HG02885 (cell line): ENCODE measurements around the gene COMMD8.

ENCODE experiments used
- ATAC-seq: cut with Tn5 transposase; IDR thresholded peaks from one replicate; pipeline ENCODE4 v1.9.1; 2021; ENCODE audit warnings: mild to moderate bottlenecking; ENCODE audit not compliant: unreplicated experiment, poor library complexity

Gene COMMD8

DNA sequence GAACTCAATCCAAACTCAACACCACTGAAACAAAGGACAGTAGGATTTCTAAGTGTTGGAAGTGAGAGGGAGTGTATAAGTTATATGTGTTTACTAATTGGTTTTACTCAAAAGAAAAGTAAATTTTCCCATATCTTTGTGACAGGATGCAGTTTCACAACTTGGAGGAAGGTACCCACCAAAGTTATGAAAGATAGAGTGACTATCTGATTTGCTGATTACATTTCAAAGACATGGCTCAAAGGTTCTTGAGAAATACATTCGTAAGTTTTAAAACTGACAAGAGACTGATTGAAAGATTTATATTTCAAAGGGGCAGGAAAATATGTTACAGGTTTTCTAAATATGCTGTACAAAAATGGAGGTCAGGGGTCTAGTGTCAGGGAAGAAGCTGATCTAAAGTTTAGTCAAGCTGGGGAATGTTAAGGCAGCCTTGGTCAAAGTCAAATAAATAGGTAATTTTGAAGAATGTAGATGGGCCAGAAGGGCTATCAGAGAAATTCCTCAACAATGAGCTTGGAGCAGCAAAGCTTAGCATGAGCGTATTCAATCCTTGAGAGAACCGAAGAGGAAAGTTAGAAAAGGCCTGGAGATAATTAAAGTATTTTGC, 9.7 kb upstream of the COMMD8 start:
- no peak for ATAC-seq

- no peak for ATAC-seq
Observed at GRCh38 chr4:47471591-47471990, 8.1 kb upstream of the COMMD8 start.

GRCh38 chr4:47471064-47471463, 7.6 kb upstream of the COMMD8 start:
- no peak for ATAC-seq

DNA sequence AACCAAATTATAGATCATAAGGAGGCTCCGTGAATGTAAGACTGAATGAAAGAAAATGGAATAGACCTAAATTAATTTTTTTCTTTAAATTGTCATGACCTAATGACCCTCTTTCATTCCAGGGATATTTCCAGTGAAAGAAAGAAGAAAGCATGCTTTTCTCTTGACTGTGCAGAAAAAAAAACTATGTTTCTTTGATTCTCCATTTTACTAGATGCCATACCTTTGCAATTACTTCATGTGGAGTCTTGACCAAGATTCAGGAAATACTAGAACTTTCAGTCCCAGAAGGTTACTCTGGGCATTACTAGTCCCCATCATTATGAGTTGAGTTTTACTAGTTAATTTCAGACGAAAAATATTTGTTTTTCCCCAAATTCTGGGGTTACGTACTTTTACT, 6.4 kb upstream of the COMMD8 start:
- no peak for ATAC-seq

DNA sequence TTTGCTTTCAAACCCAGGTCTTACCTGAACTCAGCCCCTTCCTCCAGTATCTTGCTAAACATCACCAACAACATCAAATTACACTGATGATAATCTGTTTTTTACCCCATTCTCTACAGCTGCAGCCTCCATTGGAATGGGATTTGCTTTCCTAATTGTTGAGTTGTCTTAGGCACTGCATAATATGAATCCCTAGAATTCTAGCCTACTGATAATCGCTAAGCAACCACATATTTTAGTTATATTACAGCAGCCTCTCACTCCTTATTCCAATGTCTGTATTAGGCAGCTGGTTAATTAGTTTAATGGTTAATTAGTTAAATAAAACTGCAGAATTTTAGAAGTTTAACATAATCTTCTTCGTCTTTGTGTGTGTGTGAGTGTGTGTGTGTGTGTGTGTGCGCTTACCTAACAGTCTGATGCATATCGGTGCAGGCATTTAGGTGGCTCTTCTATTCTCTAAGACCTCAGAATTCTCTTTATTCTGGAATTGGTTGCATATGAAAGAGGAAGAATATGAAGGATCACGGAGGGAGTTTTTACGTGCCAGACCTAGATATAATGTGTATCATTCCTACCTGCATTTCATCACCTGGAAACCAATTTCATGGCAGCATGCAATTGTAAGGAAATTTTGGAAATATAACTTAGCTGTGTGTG, 5.3 kb upstream of the COMMD8 start:
- no peak for ATAC-seq

DNA sequence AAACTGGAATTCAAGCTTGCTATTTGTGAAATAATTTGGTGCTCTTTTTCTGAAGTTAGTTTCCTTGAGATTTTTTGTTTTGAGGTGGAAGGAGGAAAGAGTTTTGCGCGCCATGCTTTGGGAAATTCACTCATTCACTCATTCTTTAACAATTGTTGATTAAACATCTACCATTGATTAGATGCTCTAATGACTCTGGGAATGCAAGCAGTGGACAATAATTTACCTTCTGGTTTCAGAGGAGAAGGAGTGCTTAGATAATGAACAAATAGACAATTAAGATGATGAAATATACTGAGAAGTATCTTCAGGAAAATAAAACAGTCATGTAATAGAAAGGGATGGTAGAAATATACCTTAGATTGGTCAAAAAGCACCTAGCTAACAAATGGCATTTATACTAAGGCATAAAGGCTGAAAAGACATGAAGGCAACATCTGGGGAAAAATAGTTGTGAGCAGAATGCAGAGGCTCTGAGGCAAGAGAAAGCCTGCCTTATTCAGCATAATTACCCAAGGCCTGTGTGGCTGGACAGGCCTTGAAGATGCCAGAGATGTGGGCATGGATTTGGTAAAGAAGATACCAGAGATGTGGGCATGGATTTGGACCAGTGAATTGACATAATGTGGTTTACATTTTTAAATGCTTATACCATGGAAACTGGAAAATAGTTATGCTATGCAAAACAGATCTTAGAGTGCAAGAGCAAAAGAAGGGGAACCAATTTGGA, 2.7 kb upstream of the COMMD8 start:
- ATAC-seq, result no peak

- ATAC-seq, result peak; percentile 39
Observed at GRCh38 chr4:47465004-47465403, 1.5 kb upstream of the COMMD8 start.

GRCh38 chr4:47462799-47463234, 685 bp downstream of the COMMD8 start:
- peak; percentile 2 for ATAC-seq

- ATAC-seq, result no peak
Observed at GRCh38 chr4:47451657-47452056, 11.8 kb downstream of the COMMD8 start.

DNA sequence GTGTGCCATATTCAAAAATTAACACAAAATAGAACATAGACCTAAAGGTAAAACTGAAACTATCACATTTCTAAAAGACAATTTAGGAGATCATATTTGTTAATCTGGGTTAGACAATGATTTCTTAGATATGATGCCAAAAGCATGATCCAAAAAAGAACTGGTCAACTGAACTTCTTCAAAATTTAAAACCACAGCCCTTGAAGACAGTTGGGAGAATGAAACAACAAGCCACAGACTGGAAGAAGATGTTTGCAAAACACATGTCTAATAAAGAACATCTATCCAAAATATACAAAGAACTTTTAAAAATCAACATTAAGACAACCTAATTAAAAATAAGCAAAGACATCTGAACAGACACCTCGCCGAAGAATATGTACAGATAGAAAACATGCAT, 19.5 kb downstream of the COMMD8 start:
- ATAC-seq, result no peak

DNA sequence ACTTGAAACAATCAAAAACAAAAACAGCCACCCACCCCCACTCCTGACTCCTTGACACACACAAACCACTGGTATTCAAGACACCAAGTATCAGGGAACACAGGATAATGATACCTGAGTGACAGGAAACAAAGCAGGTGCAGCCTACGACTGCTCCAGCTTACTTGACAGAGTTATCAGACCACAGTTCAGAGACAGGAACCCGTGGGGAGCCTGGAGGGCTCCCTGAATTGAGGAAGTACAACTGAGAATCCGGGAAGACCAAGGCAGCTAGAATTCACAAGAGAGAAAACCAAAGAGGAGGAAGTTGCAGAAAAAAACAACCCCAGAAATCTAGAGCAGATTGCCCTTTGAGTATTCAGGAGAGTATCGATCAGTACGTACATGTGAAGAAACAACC, 20.5 kb downstream of the COMMD8 start:
- peak; percentile 78 for ATAC-seq

GRCh38 chr4:47434931-47435330, 28.6 kb downstream of the COMMD8 start:
- no peak for ATAC-seq

GRCh38 chr4:47432749-47433148, 30.8 kb downstream of the COMMD8 start:
- ATAC-seq, result no peak

GRCh38 chr4:47427935-47428334, 35.6 kb downstream of the COMMD8 start:
- no peak for ATAC-seq

DNA sequence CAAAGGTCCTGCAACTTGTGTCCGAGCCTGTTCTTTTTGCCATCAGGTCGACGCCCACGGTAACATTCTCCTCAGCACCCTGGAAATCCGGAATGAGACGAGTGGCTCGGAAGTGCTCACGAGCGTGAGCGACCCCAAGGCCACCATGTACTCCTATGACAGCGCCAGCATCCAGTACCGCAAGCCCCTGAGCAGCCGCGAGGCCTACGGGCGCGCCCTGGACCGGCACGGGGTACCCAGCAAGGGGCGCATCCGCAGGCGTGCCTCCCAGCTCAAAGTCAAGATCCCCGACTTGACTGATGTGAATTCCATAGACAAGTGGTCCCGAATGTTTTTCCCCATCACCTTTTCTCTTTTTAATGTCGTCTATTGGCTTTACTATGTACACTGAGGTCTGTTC, 37.9 kb downstream of the COMMD8 start:
- ATAC-seq, result no peak

- no peak for ATAC-seq
Observed at GRCh38 chr4:47419296-47419695, 44.2 kb downstream of the COMMD8 start.

- no peak for ATAC-seq
Observed at GRCh38 chr4:47418147-47418546, 45.4 kb downstream of the COMMD8 start.

DNA sequence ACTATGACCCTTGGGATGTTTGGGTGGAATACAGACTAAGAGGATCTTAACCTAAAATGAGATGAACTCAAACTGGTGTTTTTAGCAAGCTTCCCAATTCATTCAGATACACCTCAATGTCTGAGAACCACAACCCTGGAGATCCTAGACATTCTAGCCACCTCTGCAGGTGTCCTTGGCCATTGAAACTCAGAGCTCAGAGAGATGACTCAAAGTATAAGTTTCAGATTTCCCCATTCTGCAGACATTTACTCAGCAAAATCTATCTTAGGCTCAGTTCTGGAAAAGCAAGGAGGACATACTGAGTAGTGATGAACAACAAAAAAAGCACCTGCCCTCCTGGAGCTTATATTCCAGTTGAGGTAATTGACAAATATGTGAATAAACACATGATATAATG, 47.8 kb downstream of the COMMD8 start:
- peak; percentile 70 for ATAC-seq

DNA sequence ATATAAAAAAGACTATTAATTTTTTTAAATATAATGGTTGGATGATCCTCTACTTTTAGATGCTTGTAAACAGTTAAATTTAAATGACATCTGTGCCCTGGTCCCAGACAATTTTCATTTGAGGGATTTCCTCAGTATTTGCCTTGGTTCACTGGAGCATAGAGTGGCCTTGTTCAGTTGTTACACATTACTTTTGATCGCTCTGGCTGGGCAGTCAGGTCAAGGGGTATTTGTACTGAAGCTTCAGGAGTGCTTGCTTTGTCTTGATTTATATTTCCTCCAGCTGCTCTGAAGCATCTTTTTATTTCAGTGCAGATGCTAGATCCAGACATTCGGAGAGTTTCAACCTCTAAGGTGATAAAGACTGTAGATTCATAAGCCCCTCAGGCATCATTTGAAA, 50.0 kb downstream of the COMMD8 start:
- no peak for ATAC-seq

DNA sequence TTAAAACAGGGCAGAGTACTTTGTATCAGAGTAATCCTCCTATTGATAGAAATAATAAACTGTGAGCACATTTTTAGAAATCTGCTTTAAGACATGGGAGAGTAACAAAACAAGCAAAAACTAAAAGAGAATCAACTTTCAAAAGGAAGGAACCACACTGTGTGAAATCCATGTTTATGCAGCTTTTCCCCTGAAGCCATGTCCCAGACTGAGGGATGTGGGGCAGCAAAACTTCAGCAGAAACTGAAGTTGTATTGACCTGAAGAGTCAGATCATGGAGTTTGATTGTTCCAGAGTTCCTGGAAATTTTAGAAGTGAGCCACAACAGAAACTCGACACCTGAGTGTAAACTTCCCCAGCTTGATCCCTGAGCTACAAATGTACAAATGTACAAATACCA, 53.2 kb downstream of the COMMD8 start:
- ATAC-seq, result no peak

DNA sequence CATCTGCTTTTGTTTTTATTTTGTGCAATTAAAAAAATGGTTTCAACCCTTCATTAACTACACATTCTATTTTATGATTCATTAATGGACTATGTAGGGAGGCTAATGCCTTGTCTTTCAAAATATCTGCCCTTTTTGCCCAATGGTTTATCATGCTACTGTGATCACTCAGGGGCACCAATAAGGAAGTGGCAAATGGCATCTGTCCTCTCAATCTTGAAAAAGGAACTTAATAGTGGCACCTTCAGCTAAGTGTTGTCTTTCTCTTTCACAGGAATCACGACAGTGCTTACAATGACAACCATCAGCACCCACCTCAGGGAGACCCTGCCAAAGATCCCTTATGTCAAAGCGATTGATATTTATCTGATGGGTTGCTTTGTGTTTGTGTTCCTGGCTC, 57.1 kb downstream of the COMMD8 start:
- no peak for ATAC-seq
